Panc1 (cell line): Measurements from ENCODE around the gene SELENOM. TPM values are rescaled to one million over a fixed set of nuclear protein-coding genes. Genes with fewer than 3 reads are reported as not detected.
A peak's percentile ranks its signal among the peaks of the same experiment; 100 is the strongest.

Source experiments
- ATAC-seq: fragments of 200-7000 bp; cut with Tn5 transposase; 2 replicates; pipeline ENCODE4 v1.9.1; 2020; ENCODE audit warnings: mild to moderate bottlenecking, moderate library complexity
- BruUV-seq: library from RNA; stranded (reverse); fragments of 400-500 nt; replicated peaks from 2 replicates; lab custom pipeline; 2021; lab: Mats Ljungman, UMichigan
- CTCF ChIA-PET: fragments of 300-600 bp; sonication (Branson Sonifier 250); formaldehyde crosslinking; loops from one replicate; lab custom pipeline; 2022; ENCODE audit warnings: antibody characterized with exemption; lab: Charles Lee
- POLR2A ChIA-PET: fragments of 300-600 bp; sonication (Branson Sonifier 250); formaldehyde crosslinking; loops from one replicate; lab custom pipeline; 2022; ENCODE audit warnings: antibody characterized with exemption; lab: Charles Lee
- DNase-seq: peaks from one replicate; pipeline ENCODE4 v3.0.0-alpha.2; 2010; ENCODE audit warnings: low read depth, low spot score
- H3K27ac ChIP-seq: 2 replicates; pipeline ENCODE4 v1.5.1; 2011; ENCODE audit warnings: mild to moderate bottlenecking, low read length, inconsistent platforms
- H3K27me3 ChIP-seq: fragments of 200-500 bp; sonication (Bioruptor generic); 2 replicates; pipeline ENCODE4 v1.6.0; 2014; ENCODE audit warnings: low read length, inconsistent platforms; ENCODE audit not compliant: control insufficient read depth, insufficient read depth
- H3K36me3 ChIP-seq: fragments of 200-500 bp; sonication (Bioruptor generic); 2 replicates; pipeline ENCODE4 v1.5.1; 2014; ENCODE audit warnings: inconsistent platforms, mild to moderate bottlenecking, low read length, moderate library complexity; ENCODE audit not compliant: control insufficient read depth, insufficient read depth
- H3K4me1 ChIP-seq: 2 replicates; pipeline ENCODE4 v1.5.1; 2011; ENCODE audit warnings: inconsistent platforms, mild to moderate bottlenecking, low read length, moderate library complexity; ENCODE audit not compliant: control insufficient read depth, insufficient read depth
- H3K4me3 ChIP-seq, 2 experiments: 2 replicates each; pipeline ENCODE4 v1.5.1; 2011 to 2012; ENCODE audit warnings: low read depth in 2 of 2, low read length in 2 of 2, mild to moderate bottlenecking in 2 of 2, inconsistent platforms in 1 of 2, moderate library complexity in 1 of 2
- H3K9me3 ChIP-seq: fragments of 200-500 bp; sonication (Bioruptor generic); 2 replicates; pipeline ENCODE4 v1.5.1; 2014; ENCODE audit warnings: low read depth, mild to moderate bottlenecking, inconsistent platforms, low read length, moderate library complexity; ENCODE audit not compliant: control insufficient read depth, insufficient read depth
- POLR2AphosphoS5 ChIP-seq: IDR thresholded peaks from 2 replicates; pipeline ENCODE4 v1.6.1; 2012; ENCODE audit warnings: mild to moderate bottlenecking, low read depth, low read length, moderate library complexity
- SIN3A ChIP-seq: IDR thresholded peaks from 2 replicates; pipeline ENCODE4 v1.6.1; 2012; ENCODE audit warnings: low read depth, mild to moderate bottlenecking, low read length, moderate library complexity, borderline replicate concordance; ENCODE audit not compliant: insufficient read depth
- TCF7L2 ChIP-seq: IDR thresholded peaks from 2 replicates; pipeline ENCODE4 v1.6.1; 2011; ENCODE audit warnings: mild to moderate bottlenecking, low read depth, low read length, inconsistent platforms
- in situ Hi-C: cut with HindIII; loops from 2 replicates; pipeline ENCODE4 v1.10.0; 2016; ENCODE audit warnings: low sequenced_read_pairs, low pct_unique_long_range_greater_than_20kb
- intact Hi-C: fragments of 100-400 bp; cut with micrococcal nuclease; formaldehyde crosslinking; loops from one replicate; pipeline ENCODE4 v1.10.0; 2022; ENCODE audit not compliant: unreplicated experiment
- total RNA-seq: library from RNA; stranded (reverse); gene quantifications from one replicate; pipeline ENCODE4 v1.2.1, GENCODE V29; 2021; ENCODE audit not compliant: unreplicated experiment
- TF ChIP-seq, protein P1 (sequence below), 2 experiments: IDR thresholded peaks; 2 replicates each; pipeline ENCODE4 v1.6.1; 2011 to 2012; ENCODE audit warnings: low read depth in 2 of 2, control low read depth in 1 of 2, low read length in 1 of 2, mild to moderate bottlenecking in 1 of 2, moderate library complexity in 1 of 2; ENCODE audit not compliant: insufficient read depth in 1 of 2
- TF ChIP-seq, protein P2 (sequence below): fragments of 450-650 bp; IDR thresholded peaks from 2 replicates; pipeline ENCODE4 v1.5.1; 2017; ENCODE audit warnings: mild to moderate bottlenecking

Gene SELENOM
- total RNA-seq, 1 experiment from 2014 or later, result 84.4 TPM

DNA sequence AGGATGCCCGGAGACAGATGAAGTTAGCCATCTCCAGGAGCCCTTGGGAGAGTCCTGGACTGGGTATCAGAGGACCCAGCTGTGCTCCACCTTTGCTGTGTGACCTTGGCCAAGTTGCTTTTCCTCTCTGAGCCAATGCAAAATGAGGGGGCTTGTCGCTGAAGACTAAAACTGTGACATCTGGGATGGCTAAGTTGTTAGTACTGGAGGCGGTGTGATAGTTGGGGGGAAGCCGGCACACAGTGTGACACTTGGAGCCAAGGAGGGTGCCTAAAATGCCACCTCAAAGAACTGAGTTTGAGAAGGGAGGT, 15.9 kb upstream of the SELENOM start:
- ChIA-PET POLR2A (no interaction called here), CTCF (interaction anchor here (0.7 kb wide), 1 partner anchor 38 kb away, joined by 3 read pairs; no protein-coding TSS in a partner anchor)
- no peak for ATAC-seq
- H3K4me1 ChIP-seq, result no peaks in the 10 kb centered on the region
- H3K27ac ChIP-seq, result no peak overlapping the region
- H3K36me3 ChIP-seq, result no peaks in the 10 kb centered on the region
- no peak for DNase-seq
- intact Hi-C loops, result no loop called here
- in situ Hi-C loops, result no loop called here
- BruUV-seq, result no TSS peak
- H3K9me3 ChIP-seq, result no peaks in the 10 kb centered on the region
- no peaks in the 10 kb centered on the region for H3K27me3 ChIP-seq
- TF ChIP-seq POLR2AphosphoS5, result no peak
- TF ChIP-seq, protein P1, sequence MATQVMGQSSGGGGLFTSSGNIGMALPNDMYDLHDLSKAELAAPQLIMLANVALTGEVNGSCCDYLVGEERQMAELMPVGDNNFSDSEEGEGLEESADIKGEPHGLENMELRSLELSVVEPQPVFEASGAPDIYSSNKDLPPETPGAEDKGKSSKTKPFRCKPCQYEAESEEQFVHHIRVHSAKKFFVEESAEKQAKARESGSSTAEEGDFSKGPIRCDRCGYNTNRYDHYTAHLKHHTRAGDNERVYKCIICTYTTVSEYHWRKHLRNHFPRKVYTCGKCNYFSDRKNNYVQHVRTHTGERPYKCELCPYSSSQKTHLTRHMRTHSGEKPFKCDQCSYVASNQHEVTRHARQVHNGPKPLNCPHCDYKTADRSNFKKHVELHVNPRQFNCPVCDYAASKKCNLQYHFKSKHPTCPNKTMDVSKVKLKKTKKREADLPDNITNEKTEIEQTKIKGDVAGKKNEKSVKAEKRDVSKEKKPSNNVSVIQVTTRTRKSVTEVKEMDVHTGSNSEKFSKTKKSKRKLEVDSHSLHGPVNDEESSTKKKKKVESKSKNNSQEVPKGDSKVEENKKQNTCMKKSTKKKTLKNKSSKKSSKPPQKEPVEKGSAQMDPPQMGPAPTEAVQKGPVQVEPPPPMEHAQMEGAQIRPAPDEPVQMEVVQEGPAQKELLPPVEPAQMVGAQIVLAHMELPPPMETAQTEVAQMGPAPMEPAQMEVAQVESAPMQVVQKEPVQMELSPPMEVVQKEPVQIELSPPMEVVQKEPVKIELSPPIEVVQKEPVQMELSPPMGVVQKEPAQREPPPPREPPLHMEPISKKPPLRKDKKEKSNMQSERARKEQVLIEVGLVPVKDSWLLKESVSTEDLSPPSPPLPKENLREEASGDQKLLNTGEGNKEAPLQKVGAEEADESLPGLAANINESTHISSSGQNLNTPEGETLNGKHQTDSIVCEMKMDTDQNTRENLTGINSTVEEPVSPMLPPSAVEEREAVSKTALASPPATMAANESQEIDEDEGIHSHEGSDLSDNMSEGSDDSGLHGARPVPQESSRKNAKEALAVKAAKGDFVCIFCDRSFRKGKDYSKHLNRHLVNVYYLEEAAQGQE (IDR thresholded peaks at IDR 0.05; ENCODE audit: insufficient read depth in 1 of 2, low read depth in 2 of 2, low read length in 1 of 2), result no peak
- no peak for TF ChIP-seq TCF7L2
- TF ChIP-seq, protein P2, sequence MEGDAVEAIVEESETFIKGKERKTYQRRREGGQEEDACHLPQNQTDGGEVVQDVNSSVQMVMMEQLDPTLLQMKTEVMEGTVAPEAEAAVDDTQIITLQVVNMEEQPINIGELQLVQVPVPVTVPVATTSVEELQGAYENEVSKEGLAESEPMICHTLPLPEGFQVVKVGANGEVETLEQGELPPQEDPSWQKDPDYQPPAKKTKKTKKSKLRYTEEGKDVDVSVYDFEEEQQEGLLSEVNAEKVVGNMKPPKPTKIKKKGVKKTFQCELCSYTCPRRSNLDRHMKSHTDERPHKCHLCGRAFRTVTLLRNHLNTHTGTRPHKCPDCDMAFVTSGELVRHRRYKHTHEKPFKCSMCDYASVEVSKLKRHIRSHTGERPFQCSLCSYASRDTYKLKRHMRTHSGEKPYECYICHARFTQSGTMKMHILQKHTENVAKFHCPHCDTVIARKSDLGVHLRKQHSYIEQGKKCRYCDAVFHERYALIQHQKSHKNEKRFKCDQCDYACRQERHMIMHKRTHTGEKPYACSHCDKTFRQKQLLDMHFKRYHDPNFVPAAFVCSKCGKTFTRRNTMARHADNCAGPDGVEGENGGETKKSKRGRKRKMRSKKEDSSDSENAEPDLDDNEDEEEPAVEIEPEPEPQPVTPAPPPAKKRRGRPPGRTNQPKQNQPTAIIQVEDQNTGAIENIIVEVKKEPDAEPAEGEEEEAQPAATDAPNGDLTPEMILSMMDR, result no peak
- TF ChIP-seq SIN3A, result no peak
- peak overlapping the region; percentile 36 for H3K4me3 ChIP-seq

DNA sequence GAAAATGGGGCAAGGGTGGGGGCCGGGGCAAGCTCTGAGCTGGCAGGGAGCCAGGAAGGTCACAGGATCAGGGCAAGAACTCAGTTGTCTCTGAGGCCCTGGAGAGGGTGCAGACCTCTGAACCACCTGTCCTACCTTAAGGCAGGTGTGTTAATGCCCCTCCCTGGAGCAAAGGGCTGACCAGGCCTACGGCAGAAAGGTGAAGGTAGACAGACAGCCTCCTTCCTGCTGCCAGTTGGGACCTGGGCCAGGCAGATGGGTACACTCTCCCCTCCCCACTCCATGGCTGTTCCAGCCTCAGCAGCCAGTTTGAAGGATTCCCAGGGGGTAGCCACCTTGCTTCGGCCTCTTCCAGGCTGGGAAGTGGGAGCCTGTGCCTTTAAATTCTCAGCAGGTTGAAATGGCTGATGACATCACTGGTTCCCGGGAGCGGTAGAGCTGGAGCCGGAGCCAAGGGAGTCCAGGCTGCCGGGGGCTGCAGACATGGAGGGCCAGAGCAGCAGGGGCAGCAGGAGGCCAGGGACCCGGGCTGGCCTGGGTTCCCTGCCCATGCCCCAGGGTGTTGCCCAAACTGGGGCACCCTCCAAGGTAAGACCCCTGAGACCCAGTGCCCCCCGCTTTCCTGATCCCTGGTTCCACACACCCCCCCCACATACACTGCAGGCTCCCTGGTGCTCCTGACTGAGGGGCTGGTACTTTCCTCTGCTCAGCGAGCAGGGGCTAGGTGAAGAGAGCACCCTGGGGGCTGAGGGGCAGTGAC, 15.3 kb upstream of the SELENOM start, which contains the start of gene INPP5J:
Gene INPP5J (plus strand): TSS at position 435 of the 760 bp plus-strand sequence. CDS start 49 bp downstream, at position 484.
- in situ Hi-C loops, result no loop called here
- H3K27ac ChIP-seq, result no peak within 1 kb of the TSS
- no peaks in the 10 kb centered on the region for H3K27me3 ChIP-seq
- ATAC-seq (peak; percentile 77), DNase-seq (no peak)
- TF ChIP-seq POLR2AphosphoS5 (no peak), SIN3A (no peak), TCF7L2 (no peak)
- TF ChIP-seq, protein P1 (IDR thresholded peaks at IDR 0.05; ENCODE audit: insufficient read depth in 1 of 2, low read depth in 2 of 2, low read length in 1 of 2), result no peak
- TF ChIP-seq, protein P2, result no peak
- no peaks in the 10 kb centered on the region for H3K4me1 ChIP-seq
- H3K4me3 ChIP-seq, result peak within 1 kb of the TSS; percentile 36
- no peaks in the 10 kb centered on the region for H3K9me3 ChIP-seq
- ChIA-PET POLR2A (no interaction called here), CTCF (interaction anchor here (0.7 kb wide), 1 partner anchor 38 kb away, joined by 3 read pairs; no protein-coding TSS in a partner anchor)
- intact Hi-C loops, result no loop called here
- BruUV-seq, result no TSS peak
- H3K36me3 ChIP-seq, result no peaks in the 10 kb centered on the region
